Activated CD4-positive, alpha-beta T cell treated with anti-CD3 and anti-CD28 coated beads, Interleukin-2, amount 50 U/mL, for 48 hours (primary cell): Measurements from ENCODE around the gene NKX1-2.
"Not testable (repeated sequence)": the region's sequence is repeated elsewhere in the genome, so short reads cannot be mapped to it uniquely, and the experiment has no call there.

Source experiments
- DNase-seq, 2 experiments: peaks; one replicate each; pipeline ENCODE4 v3.0.0-alpha.2; 2020

The NKX1-2 gene

DNA sequence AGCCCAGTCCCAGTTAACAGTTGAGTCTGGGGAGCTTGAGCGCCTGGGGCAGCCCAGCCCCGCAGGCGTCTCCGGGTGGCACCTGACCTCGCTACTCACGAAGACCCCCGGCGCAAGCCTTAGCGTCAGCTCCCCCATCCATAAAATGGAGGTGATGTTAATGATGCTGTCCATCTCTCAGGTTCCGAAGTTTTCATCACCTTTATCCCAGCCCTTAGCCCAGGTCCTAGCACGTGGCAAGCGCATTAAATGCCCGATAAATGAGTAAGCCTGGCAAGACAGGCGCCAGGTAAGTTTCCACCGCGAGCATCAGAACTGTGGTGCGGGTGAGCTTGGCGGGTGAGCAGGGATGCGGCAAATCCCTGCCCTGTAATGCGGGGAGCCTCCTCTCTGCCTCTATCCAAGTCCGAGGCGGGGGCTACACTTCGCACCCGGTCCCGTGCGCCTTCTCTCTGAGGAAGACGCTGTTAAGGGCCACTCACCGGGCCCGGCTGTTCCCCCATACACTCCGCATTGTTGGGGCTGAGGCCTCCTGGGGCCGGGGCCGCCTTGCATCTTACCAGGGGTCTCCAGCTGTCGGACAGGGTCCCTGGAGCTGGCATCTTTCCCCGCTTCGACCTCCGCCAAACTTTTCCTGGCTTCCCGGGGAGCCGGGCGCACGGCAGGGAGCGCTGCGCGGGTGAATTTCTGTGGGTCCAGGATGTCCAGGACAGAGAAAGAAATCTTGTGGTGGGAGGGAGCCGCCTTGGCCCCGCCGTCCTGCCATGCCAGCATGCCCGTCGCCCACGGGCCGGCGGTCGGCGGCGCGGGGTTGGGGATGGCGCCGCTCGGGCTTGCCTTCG is 444 bp downstream of the NKX1-2 start:
- DNase-seq: no peak

DNA sequence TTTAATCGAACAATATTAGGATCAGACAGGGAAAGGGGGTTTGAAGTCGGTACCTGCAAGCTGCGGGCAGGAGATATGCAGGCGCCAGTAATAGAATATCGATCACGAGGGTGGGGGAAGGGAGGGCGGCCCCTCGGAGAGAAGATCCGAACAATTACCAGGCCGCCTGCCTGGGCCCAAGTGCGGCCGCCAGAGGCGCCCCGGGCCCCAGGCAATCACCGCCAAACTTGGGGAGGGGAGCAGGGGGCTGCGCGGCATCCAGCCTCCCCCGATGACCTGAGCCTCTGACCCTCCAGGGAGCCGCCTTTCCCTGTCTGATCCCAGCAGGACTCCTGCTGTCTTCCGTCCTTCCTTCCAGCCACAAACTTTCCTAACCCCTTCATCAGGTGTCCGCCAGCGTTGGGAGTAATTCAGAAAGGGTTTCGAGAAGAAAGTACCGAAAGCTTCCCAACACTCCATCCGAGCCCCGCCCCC is 1.1 kb downstream of the NKX1-2 start:
- DNase-seq: no peak

DNA sequence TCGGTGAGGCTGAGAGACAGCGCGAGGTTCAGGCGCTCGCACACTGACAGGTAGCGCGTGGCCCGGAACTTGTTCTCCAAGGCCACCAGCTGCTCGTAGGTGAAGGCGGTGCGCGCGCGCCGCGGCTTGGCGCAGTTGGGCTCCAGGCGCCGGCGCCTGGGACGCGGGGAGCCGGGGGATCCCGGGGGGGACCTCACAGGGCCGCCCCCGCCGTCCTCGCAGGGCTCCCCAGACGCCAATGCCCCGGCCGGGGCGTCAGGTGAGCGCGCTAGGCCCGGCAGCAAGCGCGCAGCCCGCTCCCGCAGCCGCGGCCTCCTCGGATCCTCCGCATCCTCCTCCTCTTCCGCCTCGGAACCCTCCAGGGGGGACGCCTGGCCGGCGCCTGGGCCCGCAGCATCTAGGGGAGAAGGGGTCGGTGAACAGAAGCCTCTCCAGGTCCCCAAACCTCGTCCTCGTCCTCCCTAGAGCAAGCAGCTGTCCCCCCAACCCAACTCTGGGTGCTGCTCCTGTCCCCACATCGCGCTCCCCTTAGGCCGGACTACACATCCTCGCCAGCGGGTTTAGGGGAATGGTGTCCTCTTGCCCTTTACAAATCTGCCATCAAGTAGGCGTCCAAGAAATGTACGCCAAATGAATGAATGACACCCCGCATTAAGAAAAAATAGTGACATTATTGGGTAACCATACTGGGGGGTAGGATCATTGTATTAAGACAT is 1.9 kb downstream of the NKX1-2 start:
- no peak for DNase-seq

DNA sequence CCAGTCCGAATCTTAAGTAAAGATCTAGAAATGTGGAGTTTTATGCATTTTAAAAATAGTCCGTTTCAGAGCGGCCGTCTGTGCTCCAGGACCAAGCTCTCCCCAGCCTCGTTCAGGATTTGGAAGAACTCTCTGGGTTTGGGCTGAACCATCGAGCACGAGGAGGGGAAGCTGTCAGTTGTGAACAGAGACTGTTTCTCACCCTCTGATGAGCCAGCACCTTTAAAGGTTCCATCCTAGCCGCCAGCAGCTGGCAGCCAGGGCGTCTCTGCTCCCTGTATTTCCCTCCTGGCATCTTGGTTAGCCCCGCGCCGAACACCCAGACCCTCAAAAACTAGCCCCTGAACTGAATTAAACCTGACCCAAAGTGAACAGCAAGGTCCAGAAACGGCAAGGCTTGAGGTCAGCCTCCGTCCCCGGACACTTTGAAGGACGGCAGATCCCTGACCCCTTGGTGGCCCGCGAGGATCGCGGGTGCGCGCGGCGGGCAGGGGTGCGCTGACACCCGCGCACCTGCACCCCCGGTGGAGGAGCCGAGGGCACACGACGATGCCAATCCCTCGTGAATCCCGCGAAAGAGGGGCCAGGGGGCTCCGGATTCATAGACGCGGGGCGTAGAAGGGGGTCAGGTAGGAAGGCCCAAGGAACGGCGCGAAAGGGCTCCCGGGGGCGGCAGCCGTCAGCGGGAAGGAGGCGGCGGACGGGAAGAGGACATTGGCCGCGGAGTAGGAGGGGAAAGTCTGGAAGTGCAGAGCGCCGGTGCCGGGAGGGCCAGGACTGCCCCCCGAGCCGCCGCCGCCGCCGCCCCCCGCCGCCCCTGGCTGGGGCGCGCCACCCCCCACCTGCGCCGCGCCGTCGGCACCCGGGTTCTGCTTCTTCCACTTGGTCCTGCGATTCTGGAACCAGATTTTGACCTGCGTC is 2.7 kb downstream of the NKX1-2 start:
- DNase-seq: no peak

DNA sequence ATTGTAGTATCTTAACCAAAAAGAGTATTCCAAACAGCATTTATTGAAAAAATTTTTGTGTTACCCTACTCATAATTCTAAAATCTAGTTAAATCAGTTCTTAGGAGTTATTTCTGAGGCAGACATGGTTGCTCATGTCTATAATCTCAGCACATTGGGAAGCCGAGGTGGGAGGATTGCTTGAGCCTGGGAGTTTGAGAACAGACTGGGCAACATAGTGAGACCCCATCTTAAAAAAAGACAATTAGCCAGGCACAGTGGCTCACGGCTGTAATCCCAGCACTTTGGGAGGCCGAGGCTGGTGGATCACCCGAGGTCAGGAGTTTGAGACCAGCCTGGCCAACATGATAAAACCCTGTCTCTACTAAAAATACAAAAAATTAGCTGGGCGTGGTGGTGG is 8.1 kb downstream of the NKX1-2 start:
- DNase-seq: not testable (repeated sequence)

DNA sequence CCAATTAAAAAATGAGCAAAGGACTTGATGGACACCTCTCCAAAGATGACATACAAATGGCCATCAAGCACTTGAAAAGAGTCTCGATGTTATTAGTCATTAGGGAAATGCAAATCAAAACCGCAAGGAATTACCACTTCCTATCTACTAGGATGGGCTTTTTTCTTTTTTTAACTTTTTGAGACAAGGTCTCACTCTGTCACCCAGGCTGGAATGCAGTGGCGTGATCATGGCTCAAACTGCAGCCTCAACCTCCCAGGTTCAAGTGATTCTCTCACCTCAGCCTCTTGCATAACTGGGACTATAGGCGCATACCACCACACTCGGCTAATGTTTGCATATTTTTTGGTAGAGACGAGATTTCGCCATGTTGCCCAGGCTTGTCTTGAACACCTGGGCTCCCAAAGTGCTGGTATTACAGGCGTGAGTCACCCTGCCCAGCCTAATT is 13.6 kb downstream of the NKX1-2 start:
- DNase-seq: no peak

DNA sequence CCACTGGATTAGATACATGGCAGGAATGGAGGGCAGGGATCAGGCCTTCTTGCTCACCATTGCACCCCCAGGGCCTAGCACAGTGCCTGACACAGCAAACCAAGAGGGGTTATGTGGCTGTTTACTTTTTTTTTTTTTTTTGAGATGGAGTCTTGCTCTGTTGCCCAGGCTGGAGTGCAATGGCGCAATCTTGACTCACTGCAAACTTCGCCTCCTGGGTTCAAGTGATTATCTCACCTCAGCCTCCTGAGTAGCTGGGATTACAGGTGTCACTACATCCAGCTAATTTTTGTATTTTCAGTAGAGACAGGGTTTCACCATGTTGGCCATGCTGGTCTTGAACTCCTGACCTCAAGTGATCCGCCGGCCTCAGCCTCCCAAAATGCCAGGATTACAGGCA is 14.2 kb downstream of the NKX1-2 start:
- not testable (repeated sequence) for DNase-seq

DNA sequence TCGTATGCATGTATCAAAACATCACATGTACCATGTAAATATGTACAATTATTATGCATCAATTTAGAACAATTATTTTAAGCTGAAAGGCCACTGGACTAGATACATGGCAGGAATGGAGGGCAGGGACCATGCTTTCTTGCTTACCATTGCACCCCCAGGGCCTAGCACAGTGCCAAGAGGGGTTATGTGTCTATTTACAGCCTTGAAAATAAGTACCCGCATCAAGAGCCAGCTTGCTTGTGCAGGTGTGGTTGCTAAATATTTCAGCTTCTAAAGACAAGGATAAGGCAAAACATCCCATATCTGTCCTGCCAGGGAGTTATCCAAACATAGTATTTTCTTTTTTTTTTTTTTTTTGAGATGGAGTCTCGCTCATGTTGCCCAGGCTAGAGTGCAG is 16.4 kb downstream of the NKX1-2 start:
- DNase-seq: no peak

DNA sequence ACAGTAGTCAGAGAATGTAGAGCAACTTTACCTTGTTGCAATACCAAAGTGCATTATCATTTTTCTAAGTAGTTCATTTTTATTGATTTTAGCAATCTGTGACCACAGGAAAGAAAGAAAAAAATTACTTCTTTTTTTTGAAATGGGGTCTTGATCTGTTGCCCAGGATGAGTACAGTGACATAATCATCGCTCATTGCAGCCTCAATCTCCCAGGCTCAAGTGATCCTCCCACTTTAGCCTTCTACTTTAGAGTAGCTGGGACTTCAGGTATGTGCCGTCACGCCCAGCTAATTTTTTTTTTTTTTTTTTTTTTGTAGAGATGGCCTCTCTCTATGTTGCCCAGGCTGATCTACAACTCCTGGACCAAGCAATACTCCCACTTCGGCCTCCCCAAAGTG is 19.8 kb downstream of the NKX1-2 start:
- DNase-seq: no peak

DNA sequence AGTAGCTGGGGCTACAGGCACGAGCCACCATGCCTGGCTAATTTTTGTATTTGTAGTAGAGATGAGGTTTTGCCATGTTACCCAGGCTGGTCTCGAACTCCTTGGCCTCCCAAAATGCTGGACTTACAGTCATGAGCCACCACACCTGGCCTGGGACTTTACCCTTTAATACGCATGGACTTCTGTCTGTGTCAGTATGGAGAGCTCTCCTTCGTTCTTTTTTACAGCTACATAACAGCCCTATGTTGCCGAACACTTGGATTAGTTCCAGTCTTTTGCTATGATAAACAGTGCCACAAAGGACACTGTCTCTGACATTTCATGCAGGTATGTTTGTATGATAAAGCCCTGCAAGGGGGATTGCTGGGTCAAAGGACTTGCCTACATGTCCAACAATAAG is 20.3 kb downstream of the NKX1-2 start:
- DNase-seq: no peak

DNA sequence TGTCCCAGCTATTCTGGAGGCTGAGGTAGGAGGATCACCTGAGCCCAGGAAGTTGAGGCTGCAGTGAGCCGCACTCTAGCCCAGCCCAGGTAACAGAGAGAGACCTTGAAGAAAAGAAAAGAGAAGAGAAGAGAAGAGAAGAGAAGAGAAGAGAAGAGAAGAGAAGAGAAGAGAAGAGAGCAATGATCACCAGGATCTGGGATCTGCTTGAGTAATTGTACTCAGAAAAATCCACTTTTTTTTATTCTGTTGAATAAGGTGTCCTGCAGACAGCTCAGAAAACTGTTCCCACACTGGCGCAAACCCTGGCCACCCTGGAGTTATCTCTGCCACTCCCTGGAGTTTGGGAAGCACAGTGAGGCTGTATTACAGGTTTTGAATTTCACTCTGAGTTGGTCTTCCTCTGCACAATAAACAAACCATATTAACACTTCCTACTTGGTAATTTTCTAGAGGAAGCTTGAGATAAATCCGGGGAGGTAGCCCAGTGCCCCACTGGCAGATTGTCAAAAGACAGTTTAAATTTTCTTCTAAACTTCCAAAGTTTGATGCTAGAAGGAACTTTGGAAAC is 21.5 kb downstream of the NKX1-2 start:
- no peak for DNase-seq

DNA sequence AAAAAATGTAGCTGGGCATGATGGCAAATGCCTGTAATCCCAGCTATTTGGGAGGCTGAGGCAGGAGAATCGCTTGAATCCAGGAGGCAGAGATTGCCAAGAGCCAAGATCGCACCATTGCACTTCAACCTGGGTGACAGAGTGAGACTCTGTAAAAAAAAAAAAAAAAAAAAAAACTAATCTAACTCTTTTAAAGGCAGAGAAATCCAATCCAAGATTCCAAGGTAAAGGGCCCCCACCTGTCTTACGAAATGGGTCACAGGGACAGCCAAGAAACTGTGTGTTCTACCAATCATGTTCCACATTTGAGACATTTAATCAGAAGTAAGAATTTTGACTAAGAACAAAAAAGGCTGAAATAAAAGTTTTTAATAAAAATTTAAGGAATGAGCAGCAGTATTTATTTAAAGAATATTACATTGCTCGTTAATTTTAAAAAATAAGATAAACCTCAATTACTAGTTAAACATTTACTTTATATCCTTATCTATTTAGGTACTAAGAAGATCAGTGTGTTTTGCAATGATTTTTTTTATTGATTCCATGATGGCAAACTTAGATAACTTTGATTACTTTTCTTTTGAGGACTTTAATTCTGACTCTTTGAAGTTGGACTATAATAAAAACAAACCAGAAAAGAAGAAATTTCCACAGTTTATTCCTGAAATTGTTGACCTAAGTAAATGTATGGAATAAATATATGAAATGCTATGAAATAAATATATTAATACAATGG is 24.4 kb downstream of the NKX1-2 start:
- DNase-seq: no peak

DNA sequence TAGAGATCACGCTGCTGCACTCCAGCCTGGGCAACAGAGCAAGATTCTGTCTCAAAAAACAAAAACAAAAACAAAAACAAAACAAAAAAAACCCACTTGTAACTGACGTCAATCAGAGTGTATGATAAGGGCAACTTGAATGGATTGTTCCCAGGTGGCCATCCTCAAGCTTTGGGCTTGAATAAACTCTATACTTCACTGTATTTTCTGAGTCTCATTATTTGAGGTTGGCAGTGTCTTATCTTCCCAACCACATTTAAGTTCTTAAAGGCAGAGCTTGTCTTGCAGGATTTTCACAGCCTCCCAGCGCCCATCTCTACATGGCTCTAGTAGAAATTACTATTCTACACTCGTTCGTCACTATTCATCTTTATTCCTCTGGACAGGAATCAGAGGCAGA is 26.0 kb downstream of the NKX1-2 start:
- DNase-seq: no peak

DNA sequence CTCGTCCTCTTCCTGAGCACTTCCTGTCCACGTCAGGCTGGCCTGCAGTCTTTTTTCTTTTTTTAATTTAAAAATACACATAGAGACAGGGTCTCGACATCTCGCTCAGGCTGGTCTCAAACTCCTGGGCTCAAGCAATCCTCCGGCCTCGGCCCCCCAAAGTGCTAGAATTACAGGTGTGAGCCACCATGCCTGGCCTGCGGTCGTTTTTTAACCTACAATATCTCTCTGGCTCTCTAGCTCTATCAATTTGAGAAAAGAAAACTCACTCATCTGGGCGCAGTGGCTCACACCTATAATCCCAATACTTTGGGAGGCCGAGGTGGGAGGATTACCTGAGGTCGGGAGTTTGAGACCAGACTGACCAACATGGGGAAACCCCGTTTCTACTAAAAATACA is 27.1 kb downstream of the NKX1-2 start:
- DNase-seq: no peak

DNA sequence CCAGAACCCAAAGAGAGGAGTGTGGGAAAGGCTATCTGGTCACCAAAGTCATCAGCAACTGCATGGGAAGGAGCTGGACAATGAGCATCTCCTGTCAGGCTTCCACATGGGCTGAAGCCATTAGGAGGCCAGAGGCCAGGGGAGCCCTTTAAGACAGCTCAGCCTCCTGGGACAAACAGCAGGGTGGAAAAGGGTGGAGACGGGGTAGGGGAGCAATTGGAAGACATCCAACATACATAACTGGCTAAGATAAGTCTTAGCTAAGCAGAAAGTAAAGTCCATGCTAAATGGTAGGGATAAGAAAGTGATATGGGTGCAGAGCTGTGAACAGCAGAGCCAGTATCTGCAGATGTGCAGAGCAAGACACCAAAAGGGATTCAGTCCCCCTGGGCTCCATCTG is 29.6 kb downstream of the NKX1-2 start:
- DNase-seq: no peak

DNA sequence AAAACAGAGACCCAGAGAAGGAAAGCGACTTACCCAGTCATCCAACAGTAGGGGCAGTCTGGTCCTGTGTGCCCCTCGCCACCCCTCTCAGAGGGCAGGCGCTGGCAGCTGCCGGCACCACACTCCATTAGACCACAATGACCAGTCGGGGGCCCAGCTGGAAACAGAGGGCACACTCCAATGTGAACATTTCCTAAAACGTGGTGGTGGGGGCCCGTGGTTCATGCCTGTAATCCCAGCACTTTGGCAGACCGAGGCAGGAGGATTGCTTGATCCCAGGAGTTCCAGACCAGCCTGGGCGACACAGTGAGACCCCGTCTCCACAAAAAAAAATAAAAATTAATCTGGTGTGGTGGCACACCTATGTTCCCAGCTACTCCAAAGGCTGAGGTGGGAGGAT is 30.2 kb downstream of the NKX1-2 start:
- DNase-seq: no peak

DNA sequence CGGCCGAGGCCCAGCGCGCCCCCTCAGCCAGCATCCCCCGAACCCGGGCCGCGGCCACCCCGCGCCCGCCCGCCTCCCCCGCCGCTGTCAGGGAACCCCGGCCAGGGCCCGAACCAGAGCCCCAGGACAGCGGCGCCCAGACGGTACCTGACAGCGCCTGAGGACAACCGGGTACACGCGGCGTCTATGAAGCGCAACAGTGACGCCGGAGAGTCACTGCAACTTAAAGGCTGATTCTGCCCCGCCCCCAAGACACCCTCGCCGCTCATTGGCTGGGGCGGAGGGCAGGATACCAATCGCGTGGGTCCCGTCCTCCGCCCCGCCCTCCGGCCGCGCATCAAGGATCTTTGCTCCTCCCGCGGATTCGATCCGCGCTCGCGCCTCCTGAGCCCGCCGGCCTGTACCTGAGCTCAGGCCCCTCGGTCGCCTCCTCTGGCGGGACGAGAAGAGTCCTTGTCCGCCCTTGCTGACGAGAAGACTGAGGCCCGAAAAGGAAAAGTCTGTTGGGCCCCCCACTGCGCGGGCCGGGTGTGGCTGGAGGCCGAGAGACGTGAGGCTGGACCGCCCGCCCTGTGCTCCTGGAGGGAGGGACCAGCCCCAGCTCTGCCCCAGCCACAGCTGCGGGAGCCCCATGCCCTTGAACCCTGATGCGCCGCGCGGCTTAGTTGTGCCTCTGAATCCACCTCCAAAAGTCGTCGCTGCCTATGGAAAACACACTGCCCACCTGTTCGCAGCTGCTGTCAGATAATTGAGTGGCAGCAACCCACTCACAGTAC is 30.9 kb downstream of the NKX1-2 start, which contains the start of gene OAT:
Gene OAT, minus strand, starts transcription at position 198 of the 776 bp plus-strand sequence. CDS start 6,752 bp downstream, outside the sequence.
- DNase-seq: peak; percentile 97 to 98

DNA sequence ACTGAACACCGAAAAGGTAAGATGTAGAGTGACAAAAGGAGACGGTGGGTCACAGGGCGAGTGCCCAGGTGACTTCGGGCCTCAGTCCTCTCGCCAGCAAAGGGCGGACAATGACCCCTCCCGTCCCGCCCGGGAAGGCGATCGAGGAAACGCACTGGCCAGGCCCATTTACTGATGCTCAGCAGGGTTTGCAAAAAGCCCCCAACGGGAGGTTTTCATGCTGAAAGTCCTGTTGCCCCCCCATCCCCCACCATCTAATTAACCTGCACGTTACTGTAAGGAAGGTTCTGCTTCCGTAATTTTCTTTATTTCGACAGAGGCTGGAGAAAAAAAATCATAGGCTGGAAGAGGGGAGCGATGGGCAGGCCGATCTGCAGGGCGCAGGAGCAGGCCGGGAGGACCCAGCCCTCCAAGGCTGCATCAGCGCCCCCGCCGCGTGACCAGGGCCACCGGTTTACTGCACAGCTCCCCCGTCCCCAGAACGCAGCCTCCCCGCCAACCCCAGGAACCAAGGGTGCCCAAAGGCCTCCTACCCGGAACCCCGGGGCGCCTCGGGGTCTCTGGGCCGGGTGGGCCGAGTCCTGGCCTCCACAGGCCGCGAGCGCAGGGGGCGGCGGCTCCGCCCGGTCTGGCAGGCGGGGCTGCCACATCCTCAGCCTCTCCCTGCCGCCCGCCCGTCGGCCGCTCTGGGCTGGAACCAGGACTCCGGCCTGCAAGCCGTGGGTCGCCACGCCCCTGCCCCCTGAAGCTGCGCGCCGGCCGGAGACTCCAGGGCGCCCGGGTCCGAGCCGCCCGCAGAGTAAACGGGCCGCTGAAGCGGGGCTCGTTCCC is 31.7 kb downstream of the NKX1-2 start:
- peak; percentile 46 to 58 for DNase-seq

DNA sequence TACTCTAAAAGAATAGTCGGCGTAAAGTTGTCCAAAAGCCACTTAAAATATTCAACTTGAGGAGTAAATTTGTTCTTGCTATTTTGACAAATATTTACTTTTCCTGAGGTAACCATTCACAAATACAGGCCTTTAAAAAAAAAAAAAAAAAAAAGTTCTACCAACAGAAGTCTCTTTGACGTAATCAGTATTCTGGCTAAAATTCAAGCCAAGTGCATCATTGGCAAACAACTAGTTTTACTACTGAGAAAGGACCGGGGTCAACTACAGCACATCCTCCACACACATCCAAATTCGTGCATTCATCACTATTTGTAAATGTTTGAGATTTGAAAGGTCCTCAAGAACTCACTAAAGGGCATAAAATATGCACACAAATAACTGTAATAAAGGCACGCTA is 33.1 kb downstream of the NKX1-2 start:
- no peak for DNase-seq

DNA sequence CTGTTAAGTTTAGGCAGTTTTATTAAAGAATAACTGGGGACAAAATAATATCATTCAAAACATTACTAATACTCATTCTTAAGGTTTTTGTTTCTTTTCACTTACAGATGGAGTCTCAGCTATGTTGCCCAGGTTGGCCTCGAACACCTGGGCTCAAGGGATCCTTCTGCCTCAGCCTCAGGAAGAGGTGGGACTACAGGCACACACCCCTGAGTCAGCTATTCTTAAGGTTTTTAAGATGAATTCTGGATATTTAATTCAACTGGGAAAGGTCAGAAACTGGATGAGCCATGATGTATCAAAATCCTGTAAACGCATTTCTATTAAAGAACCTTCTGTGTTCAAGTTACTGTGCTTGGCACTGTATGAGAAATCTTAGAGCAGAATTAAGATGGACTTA is 34.6 kb downstream of the NKX1-2 start:
- no peak for DNase-seq
